K562 (cell line): ENCODE results near the gene PFDN4. TPM values are rescaled to one million over a fixed set of nuclear protein-coding genes. Genes with fewer than 3 reads are reported as not detected.

Experiments
- ATAC-seq: fragments of 200-7000 bp; cut with Tn5 transposase; 3 replicates; pipeline ENCODE4 v1.9.1; 2020; ENCODE audit warnings: moderate library complexity
- BruUV-seq: library from RNA; stranded (reverse); fragments of 400-500 nt; replicated peaks from 2 replicates; lab custom pipeline; 2021; lab: Mats Ljungman, UMichigan
- CTCF ChIA-PET: fragments of 300-600 bp; formaldehyde crosslinking; extraction: SDS; loops from one replicate; lab custom pipeline; 2021; ENCODE audit warnings: low intra/inter-chr PET ratio; lab: Yijun Ruan, JAX
- POLR2A ChIA-PET: fragments of 300-600, 350-650 bp; sonication (Branson Sonifier 250); formaldehyde crosslinking; extraction: SDS; loops from one replicate; lab custom pipeline; 2021; ENCODE audit warnings: antibody characterized with exemption, inconsistent platforms; lab: Yijun Ruan, JAX
- DNase-seq, 4 experiments: peaks; one replicate each; pipeline versions ENCODE4 v3.0.0 to v3.0.0-alpha.2; 2011 to 2018; ENCODE audit warnings: low spot score in 3 of 4, mixed read lengths in 3 of 4; ENCODE audit errors: extremely low read depth in 1 of 4
- FAIRE-seq: peaks from 2 replicates; lab custom pipeline; 2011; peaks lifted over from hg19 to GRCh38; lab: Jason Lieb, UNC
- H2AFZ ChIP-seq: 2 replicates; pipeline ENCODE4 v1.6.0; 2011; ENCODE audit warnings: low read depth, low read length, control low read depth, inconsistent platforms
- H3K27ac ChIP-seq: fragments of 200-600 bp; 3 replicates; pipeline ENCODE4 v1.8.0; 2011; ENCODE audit warnings: low read depth, mild to moderate bottlenecking, control low read depth, inconsistent platforms, low read length, moderate library complexity, mixed read lengths; ENCODE audit errors: extremely low read depth
- H3K27me3 ChIP-seq, 2 experiments: fragments of 300-600 bp in 1 of 2; 2 replicates in 1 of 2; 3 replicates in 1 of 2; pipeline versions ENCODE4 v1.6.0 to v1.8.0; 2011; ENCODE audit warnings: inconsistent platforms in 2 of 2, low read length in 2 of 2, mild to moderate bottlenecking in 1 of 2, mixed read lengths in 1 of 2, moderate library complexity in 1 of 2; ENCODE audit not compliant: control insufficient read depth in 2 of 2, insufficient read depth in 2 of 2
- H3K36me3 ChIP-seq: fragments of 300-600 bp; 3 replicates; pipeline ENCODE4 v1.8.0; 2011; ENCODE audit warnings: mild to moderate bottlenecking, low read length, inconsistent platforms; ENCODE audit not compliant: control insufficient read depth, insufficient read depth
- H3K4me1 ChIP-seq, 2 experiments: fragments of 200-600 bp in 1 of 2; replicated peaks in 1 of 2; 2 replicates in 1 of 2; 3 replicates in 1 of 2; pipeline versions ENCODE4 v1.5.1 to v1.8.0; 2011; ENCODE audit warnings: inconsistent platforms in 2 of 2, low read length in 2 of 2, mild to moderate bottlenecking in 1 of 2, mixed read lengths in 1 of 2, moderate library complexity in 1 of 2; ENCODE audit not compliant: control insufficient read depth in 2 of 2, insufficient read depth in 2 of 2
- H3K4me2 ChIP-seq: 2 replicates; pipeline ENCODE4 v1.6.1; 2011; ENCODE audit warnings: low read length, control low read depth, inconsistent platforms, mixed read lengths; ENCODE audit not compliant: insufficient read depth
- H3K4me3 ChIP-seq: fragments of 200-600 bp; sonication (generic), shearing (Covaris generic); 2 replicates; pipeline ENCODE4 v1.5.1; 2016; ENCODE audit warnings: control low read depth, inconsistent platforms
- H3K79me2 ChIP-seq: fragments of 200-600 bp; 3 replicates; pipeline ENCODE4 v1.8.0; 2011; ENCODE audit warnings: low read length, inconsistent platforms; ENCODE audit not compliant: control insufficient read depth, insufficient read depth
- H3K9ac ChIP-seq, 2 experiments: 2 replicates each; pipeline versions ENCODE4 v1.6.0 to v1.6.1; 2011; ENCODE audit warnings: low read depth in 2 of 2, low read length in 2 of 2, control low read depth in 1 of 2, inconsistent platforms in 1 of 2, mild to moderate bottlenecking in 1 of 2, mixed read lengths in 1 of 2; ENCODE audit not compliant: insufficient read depth in 1 of 2
- H3K9me1 ChIP-seq: one replicate; pipeline ENCODE4 v1.6.0; 2011; ENCODE audit warnings: inconsistent platforms, mild to moderate bottlenecking, low read length, moderate library complexity; ENCODE audit not compliant: control insufficient read depth, insufficient read depth
- H3K9me3 ChIP-seq: replicated peaks from 2 replicates; pipeline ENCODE4 v1.5.1; 2011; ENCODE audit warnings: low read depth, low read length, inconsistent platforms; ENCODE audit not compliant: control insufficient read depth, insufficient read depth
- H4K20me1 ChIP-seq: replicated peaks from 2 replicates; pipeline ENCODE4 v1.6.1; 2011; ENCODE audit warnings: low read length, inconsistent platforms, mixed read lengths; ENCODE audit not compliant: control insufficient read depth, insufficient read depth
- PCBP1 ChIP-seq: fragments of 200-400 bp; formaldehyde crosslinking; IDR thresholded peaks from 2 replicates; pipeline ENCODE4 v1.6.1; 2018; ENCODE audit warnings: mild to moderate bottlenecking, low read depth, low read length; ENCODE audit not compliant: poor library complexity, severe bottlenecking
- PRPF4 ChIP-seq: fragments of 200-400 bp; formaldehyde crosslinking; IDR thresholded peaks from one replicate; pipeline ENCODE4 v1.6.1; 2017; ENCODE audit warnings: low read length, low read depth, mild to moderate bottlenecking; ENCODE audit not compliant: insufficient read depth, poor library complexity, severe bottlenecking
- SUPT5H ChIP-seq: fragments of 450-650 bp; IDR thresholded peaks from 2 replicates; pipeline ENCODE4 v1.6.1; 2016
- WGBS: fragments of 100-300 bp; shearing (Covaris generic); methylation state at CpG from one replicate; pipeline ENCODE4 v1.1.6; 2016; ENCODE audit warnings: low coverage, mixed read lengths; ENCODE audit not compliant: insufficient coverage; ENCODE audit errors: missing lambda C conversion rate; 5-methylcytosine and 5-hydroxymethylcytosine counted together
- in situ Hi-C: fragments of 300-500 bp; cut with MboI; formaldehyde crosslinking; loops from 4 replicates; pipeline ENCODE4 v1.15.0; 2018; ENCODE audit warnings: inconsistent platforms, mixed read lengths
- intact Hi-C: fragments of 100-400 bp; cut with micrococcal nuclease; formaldehyde crosslinking; loops from 2 replicates; pipeline ENCODE4 v1.14.2; 2022
- polyA plus RNA-seq, 8 experiments: library from polyadenylated mRNA; depleted of rRNA in 4 of 8; stranded (reverse) in 5 of 8; unstranded in 3 of 8; fragments of >200 nt; fragmentation: Nextera tagmentation in 2 of 8; fragmentation: Illumina TruSeq in 1 of 8; extraction: Ambion mirVana in 2 of 8; extraction: Trizol in 1 of 8; gene quantifications; 2 replicates each; pipeline versions ENCODE4 v1.2.1 to v1.2.3, GENCODE V29; 2011 to 2014; ENCODE audit warnings: inconsistent platforms in 1 of 8, missing spikeins in 1 of 8
- total RNA-seq, 7 experiments: library from RNA; depleted of rRNA in 6 of 7; stranded (reverse); fragments of >200 nt in 6 of 7; fragmentation: Illumina TruSeq in 2 of 7; extraction: Trizol in 2 of 7; gene quantifications; 2 replicates each; pipeline versions ENCODE4 v1.2.1 to v1.2.3, GENCODE V29; 2011 to 2021; ENCODE audit warnings: low replicate concordance in 1 of 7
- TF ChIP-seq, protein P1 (sequence below), 3 experiments: fragments of 200-800 bp in 1 of 3; fragments of 250-450 bp in 1 of 3; fragments of 450-650 bp in 1 of 3; sonication (Bioruptor Pico) in 1 of 3; sonication (Bioruptor generic) in 1 of 3; formaldehyde crosslinking in 1 of 3; IDR thresholded peaks; 2 replicates each; pipeline versions ENCODE4 v1.6.1 to v1.8.0; 2016 to 2022; ENCODE audit warnings: mild to moderate bottlenecking in 2 of 3, missing genetic modification characterization in 2 of 3, missing compliant biosample characterization in 1 of 3, moderate library complexity in 1 of 3

Gene PFDN4
- total and polyA plus RNA-seq, 9 of the 15 experiments (the other 6 are each of a cell fraction or from before 2014, with no cell fraction given) = 60.1 to 214 (median 122) TPM

DNA sequence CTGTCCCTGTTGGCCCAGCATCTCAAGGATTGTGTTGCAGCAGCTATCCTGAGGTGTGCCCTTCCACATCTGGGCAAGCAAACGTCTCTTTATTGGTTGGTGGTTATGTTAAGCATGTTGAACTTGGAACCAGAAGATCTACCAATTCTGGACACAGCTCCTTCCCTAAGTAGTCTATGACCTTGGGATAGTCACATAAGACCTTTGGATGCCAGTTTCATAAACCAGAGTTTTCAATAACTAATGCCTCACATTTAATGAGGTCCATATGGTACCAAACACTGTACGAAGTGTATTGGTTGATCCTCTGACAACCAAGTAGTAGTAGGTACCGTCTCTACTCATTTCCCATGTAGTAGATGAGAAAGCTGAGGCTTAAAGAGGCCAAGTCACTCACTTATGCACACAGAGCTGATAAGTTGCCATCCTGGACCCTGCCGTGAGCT is 37.8 kb upstream of the PFDN4 start:
- in situ Hi-C loops = no loop called here
- FAIRE-seq (no peak), ATAC-seq (no peak), DNase-seq (no peak)
- 3% methylated on average over 4 of the region's 4 CpGs for WGBS
- peaks cover 0 to 13% of the 10 kb centered on the region in 2 experiments; a peak in 2 of 5 replicates for H3K4me1 ChIP-seq
- no peak overlapping the region for H3K4me3 ChIP-seq
- H3K9me3 ChIP-seq = no peaks in the 10 kb centered on the region
- H3K36me3 ChIP-seq = no peaks in the 10 kb centered on the region
- intact Hi-C loops = no loop called here
- no TSS peak for BruUV-seq
- H4K20me1 ChIP-seq = no peaks in the 10 kb centered on the region
- no peaks in the 10 kb centered on the region for H3K9me1 ChIP-seq
- no peak overlapping the region for H3K27ac ChIP-seq
- H3K79me2 ChIP-seq = no peaks in the 10 kb centered on the region
- H3K9ac ChIP-seq = no peak overlapping the region
- CTCF ChIA-PET = no interaction called here
- no peak overlapping the region for H3K4me2 ChIP-seq
- TF ChIP-seq SUPT5H (no peak), PCBP1 (no peak), PRPF4 (no peak)
- TF ChIP-seq, protein P1, sequence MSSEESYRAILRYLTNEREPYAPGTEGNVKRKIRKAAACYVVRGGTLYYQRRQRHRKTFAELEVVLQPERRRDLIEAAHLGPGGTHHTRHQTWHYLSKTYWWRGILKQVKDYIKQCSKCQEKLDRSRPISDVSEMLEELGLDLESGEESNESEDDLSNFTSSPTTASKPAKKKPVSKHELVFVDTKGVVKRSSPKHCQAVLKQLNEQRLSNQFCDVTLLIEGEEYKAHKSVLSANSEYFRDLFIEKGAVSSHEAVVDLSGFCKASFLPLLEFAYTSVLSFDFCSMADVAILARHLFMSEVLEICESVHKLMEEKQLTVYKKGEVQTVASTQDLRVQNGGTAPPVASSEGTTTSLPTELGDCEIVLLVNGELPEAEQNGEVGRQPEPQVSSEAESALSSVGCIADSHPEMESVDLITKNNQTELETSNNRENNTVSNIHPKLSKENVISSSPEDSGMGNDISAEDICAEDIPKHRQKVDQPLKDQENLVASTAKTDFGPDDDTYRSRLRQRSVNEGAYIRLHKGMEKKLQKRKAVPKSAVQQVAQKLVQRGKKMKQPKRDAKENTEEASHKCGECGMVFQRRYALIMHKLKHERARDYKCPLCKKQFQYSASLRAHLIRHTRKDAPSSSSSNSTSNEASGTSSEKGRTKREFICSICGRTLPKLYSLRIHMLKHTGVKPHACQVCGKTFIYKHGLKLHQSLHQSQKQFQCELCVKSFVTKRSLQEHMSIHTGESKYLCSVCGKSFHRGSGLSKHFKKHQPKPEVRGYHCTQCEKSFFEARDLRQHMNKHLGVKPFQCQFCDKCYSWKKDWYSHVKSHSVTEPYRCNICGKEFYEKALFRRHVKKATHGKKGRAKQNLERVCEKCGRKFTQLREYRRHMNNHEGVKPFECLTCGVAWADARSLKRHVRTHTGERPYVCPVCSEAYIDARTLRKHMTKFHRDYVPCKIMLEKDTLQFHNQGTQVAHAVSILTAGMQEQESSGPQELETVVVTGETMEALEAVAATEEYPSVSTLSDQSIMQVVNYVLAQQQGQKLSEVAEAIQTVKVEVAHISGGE (CRISPR knock-in tag; IDR thresholded peaks at IDR 0.05) = peak in 1 of 3 experiments; percentile 78; a peak in 2 of 6 replicates
- no peak overlapping the region for H2AFZ ChIP-seq
- peaks cover 50 to 55% of the 10 kb centered on the region in 2 experiments for H3K27me3 ChIP-seq
- POLR2A ChIA-PET = no interaction called here
